ENCODE results near the gene SCMH1. TPM values are rescaled to one million over a fixed set of nuclear protein-coding genes. Genes with fewer than 3 reads are reported as not detected.
"Not testable (repeated sequence)": the region's sequence is repeated elsewhere in the genome, so short reads cannot be mapped to it uniquely, and the experiment has no call there.

The SCMH1 gene
- total RNA-seq, 1 donor from 2014 or later, result 36.7 TPM

DNA sequence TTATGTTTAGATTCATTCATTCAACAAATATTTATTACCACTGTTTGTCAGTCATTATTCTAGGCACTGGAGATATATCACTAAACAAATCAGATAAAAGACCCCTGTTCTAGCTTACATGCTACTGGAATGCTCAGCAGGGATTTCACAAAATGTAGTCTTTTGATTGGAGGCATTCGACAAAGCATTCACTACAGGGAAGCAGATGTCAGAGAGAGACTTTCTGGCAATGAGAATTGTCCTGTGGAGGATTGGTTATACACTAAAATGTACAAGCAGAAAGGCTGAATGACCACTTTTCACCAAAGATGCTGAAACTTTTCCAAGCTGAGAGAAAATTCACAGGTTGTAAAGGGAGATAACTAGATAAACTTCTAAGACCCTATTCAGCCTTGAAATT is 57.7 kb downstream of the SCMH1 start:
- DNase-seq (ENCODE audit: extremely low spot score, unreplicated experiment), result no peak
- H3K27ac Mint-ChIP-seq, result no peak overlapping the region
- H3K4me3 Mint-ChIP-seq, result no peak overlapping the region
- peaks cover 5% of the 10 kb centered on the region for H3K36me3 Mint-ChIP-seq
- TF ChIP-seq, protein P1, sequence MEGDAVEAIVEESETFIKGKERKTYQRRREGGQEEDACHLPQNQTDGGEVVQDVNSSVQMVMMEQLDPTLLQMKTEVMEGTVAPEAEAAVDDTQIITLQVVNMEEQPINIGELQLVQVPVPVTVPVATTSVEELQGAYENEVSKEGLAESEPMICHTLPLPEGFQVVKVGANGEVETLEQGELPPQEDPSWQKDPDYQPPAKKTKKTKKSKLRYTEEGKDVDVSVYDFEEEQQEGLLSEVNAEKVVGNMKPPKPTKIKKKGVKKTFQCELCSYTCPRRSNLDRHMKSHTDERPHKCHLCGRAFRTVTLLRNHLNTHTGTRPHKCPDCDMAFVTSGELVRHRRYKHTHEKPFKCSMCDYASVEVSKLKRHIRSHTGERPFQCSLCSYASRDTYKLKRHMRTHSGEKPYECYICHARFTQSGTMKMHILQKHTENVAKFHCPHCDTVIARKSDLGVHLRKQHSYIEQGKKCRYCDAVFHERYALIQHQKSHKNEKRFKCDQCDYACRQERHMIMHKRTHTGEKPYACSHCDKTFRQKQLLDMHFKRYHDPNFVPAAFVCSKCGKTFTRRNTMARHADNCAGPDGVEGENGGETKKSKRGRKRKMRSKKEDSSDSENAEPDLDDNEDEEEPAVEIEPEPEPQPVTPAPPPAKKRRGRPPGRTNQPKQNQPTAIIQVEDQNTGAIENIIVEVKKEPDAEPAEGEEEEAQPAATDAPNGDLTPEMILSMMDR (conservative IDR thresholded peaks at IDR 0.05), result no peak
- H3K4me1 Mint-ChIP-seq (ENCODE audit: unreplicated experiment), result no peaks in the 10 kb centered on the region
- no peaks in the 10 kb centered on the region for H3K9me3 Mint-ChIP-seq
- no peaks in the 10 kb centered on the region for H3K27me3 Mint-ChIP-seq

DNA sequence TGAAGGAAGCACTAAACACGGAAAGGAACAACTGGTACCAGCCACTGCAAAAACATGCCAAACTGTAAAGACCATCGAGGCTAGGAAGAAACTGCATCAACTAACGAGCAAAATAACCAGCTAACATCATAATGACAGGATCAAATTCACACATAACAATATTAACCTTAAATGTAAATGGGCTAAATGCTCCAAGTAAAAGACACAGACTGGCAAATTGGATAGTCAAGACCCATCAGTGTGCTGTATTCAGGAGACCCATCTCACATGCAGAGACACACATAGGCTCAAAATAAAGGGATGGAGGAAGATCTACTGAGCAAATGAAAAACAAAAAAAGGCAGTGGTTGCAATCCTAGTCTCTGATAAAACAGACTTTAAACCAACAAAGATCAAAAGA is 63.9 kb downstream of the SCMH1 start:
- not testable (repeated sequence) for H3K4me3 Mint-ChIP-seq; DNase-seq (ENCODE audit: extremely low spot score, unreplicated experiment); H3K9me3 Mint-ChIP-seq; H3K4me1 Mint-ChIP-seq (ENCODE audit: unreplicated experiment); H3K27ac Mint-ChIP-seq; H3K27me3 Mint-ChIP-seq
- peaks cover 19% of the 10 kb centered on the region for H3K36me3 Mint-ChIP-seq

DNA sequence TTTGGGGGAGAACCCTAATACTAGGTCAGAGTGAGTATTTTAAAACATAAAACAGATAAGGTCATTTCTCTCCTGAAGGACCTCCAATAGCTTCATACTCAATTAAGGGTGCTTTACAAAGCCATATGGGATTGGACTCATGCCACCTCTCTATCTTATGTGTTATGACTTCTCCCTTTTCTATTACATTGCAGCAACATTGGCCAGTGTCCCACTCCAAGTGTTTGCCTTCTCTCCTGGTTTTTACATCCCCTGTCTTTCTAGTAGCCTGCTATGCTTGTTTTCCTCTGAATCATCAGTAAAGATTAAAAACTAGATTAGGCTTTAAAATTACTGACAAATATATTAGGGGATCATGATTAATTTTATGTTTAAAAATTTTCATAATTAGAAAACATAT is 66.6 kb downstream of the SCMH1 start:
- peaks cover 6% of the 10 kb centered on the region for H3K9me3 Mint-ChIP-seq
- peaks cover 29% of the 10 kb centered on the region for H3K36me3 Mint-ChIP-seq
- no peak overlapping the region for H3K4me3 Mint-ChIP-seq
- no peaks in the 10 kb centered on the region for H3K27me3 Mint-ChIP-seq
- no peaks in the 10 kb centered on the region for H3K4me1 Mint-ChIP-seq (ENCODE audit: unreplicated experiment)
- TF ChIP-seq, protein P1 (conservative IDR thresholded peaks at IDR 0.05), result no peak
- no peak for DNase-seq (ENCODE audit: extremely low spot score, unreplicated experiment)
- H3K27ac Mint-ChIP-seq, result no peak overlapping the region

DNA sequence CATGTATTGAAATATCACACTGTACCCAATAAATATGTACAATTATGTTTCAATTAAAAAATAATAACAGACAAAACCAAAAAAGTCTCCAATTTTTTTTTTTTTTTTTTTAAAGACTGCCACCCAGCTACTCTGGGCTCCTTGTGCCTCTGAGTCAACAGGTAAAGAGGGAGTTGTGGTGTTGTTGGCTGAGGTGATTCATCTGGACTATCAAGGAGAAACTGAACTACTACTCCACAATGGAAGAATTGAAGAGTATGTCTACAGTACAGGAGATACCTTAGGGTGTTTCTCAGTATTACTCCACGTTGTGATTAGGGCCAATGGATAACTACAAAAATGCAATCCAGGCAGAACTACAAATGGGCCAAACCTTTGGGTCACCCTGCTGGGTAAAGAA is 67.9 kb downstream of the SCMH1 start:
- no peaks in the 10 kb centered on the region for H3K4me1 Mint-ChIP-seq (ENCODE audit: unreplicated experiment)
- TF ChIP-seq, protein P1 (conservative IDR thresholded peaks at IDR 0.05), result no peak
- peaks cover 27% of the 10 kb centered on the region for H3K36me3 Mint-ChIP-seq
- no peaks in the 10 kb centered on the region for H3K27me3 Mint-ChIP-seq
- H3K27ac Mint-ChIP-seq, result no peak overlapping the region
- no peak overlapping the region for H3K4me3 Mint-ChIP-seq
- peaks cover 4% of the 10 kb centered on the region for H3K9me3 Mint-ChIP-seq
- no peak for DNase-seq (ENCODE audit: extremely low spot score, unreplicated experiment)

DNA sequence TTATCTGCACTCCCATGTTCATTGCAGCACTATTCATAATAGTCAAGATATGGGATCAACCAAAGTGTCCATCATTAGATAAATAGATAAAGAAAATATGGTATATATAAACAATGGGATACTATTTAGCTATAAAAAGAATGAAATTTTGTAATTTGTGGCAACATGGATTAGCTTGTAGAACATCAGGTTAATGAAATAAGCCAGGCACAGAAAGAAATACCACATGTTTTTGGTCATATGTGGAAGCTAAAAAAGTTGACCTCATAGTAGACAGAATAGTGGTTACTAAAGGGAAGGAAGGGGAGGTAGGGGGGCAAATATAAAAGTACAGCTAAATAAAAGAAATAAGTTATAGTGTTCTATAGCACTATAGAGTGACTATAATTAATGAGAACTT is 68.5 kb downstream of the SCMH1 start:
- TF ChIP-seq, protein P1 (conservative IDR thresholded peaks at IDR 0.05), result no peak
- Mint-ChIP-seq H3K4me3 (no peak overlapping the region), H3K36me3 (peaks cover 28% of the 10 kb centered on the region), H3K4me1 (ENCODE audit: unreplicated experiment) (no peaks in the 10 kb centered on the region), H3K9me3 (peaks cover under 1% of the 10 kb centered on the region), H3K27me3 (no peaks in the 10 kb centered on the region), H3K27ac (no peak overlapping the region)
- DNase-seq (ENCODE audit: extremely low spot score, unreplicated experiment), result no peak

DNA sequence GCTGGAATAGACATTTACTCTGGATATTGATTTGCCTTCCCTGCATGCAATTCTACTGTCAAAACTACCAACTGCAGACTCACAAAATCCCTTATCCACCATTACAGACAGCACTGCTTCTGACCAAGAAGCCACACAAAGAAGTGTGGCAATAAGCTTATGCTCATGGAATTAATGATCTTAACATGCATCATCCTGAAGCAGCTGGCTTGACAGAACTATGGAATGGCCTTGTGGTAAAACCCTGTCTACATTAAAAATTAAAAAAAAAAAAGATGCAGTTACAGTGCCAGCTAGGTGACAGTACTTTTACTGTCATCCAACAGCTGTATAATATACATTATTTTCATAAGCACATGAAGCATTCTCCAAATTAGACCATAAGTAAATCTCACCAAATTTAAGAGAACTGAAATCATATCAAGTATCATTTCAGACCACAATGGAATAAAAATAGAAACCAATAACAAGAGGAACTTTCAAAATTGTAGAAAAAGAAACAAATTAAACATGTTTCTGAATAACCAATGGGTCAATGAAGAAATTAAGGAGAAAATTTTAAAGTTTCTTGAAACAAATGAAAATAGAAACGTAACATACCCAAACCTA is 70.7 kb downstream of the SCMH1 start:
- H3K4me1 Mint-ChIP-seq (ENCODE audit: unreplicated experiment), result no peaks in the 10 kb centered on the region
- no peaks in the 10 kb centered on the region for H3K27me3 Mint-ChIP-seq
- H3K4me3 Mint-ChIP-seq, result no peak overlapping the region
- peaks cover 40% of the 10 kb centered on the region for H3K36me3 Mint-ChIP-seq
- DNase-seq (ENCODE audit: extremely low spot score, unreplicated experiment), result no peak
- H3K9me3 Mint-ChIP-seq, result peaks cover 5% of the 10 kb centered on the region
- TF ChIP-seq, protein P1 (conservative IDR thresholded peaks at IDR 0.05), result no peak
- H3K27ac Mint-ChIP-seq, result no peak overlapping the region

Measured in type B pancreatic cell (in vitro differentiated cells).